ENCODE results near the gene HNRNPA2B1. TPM values are rescaled to one million over a fixed set of nuclear protein-coding genes. Genes with fewer than 3 reads are reported as not detected.
A peak's percentile ranks its signal among the peaks of the same experiment; 100 is the strongest.
"Not testable (repeated sequence)": the region's sequence is repeated elsewhere in the genome, so short reads cannot be mapped to it uniquely, and the experiment has no call there.

Gene HNRNPA2B1
- total RNA-seq, 1 donor from 2014 or later = 57.0 TPM

GRCh38 chr7:26151650-26151952, 48.9 kb downstream of the HNRNPA2B1 start:
- Histone ChIP-seq H3K9me3 (no peaks in the 10 kb centered on the region), H3K36me3 (no peaks in the 10 kb centered on the region), H3K4me3 (peak overlapping the region; percentile 56 to 72), H3K27ac (no peak overlapping the region), H3K4me1 (peaks cover 0 to 3% of the 10 kb centered on the region in 2 donors), H3K27me3 (no peaks in the 10 kb centered on the region)
- intact Hi-C loops (cut with DNase I) = no loop called here
- DNase-seq (ENCODE audit: low spot score in 2 of 2) = no peak
- TF ChIP-seq CTCF (IDR thresholded peaks at IDR 0.05) = no peak

GRCh38 chr7:26151096-26151495, 49.5 kb downstream of the HNRNPA2B1 start:
- intact Hi-C loops (cut with DNase I) = no loop called here
- no peak for TF ChIP-seq CTCF (IDR thresholded peaks at IDR 0.05)
- H3K27me3 ChIP-seq = no peaks in the 10 kb centered on the region
- peaks cover 0 to 3% of the 10 kb centered on the region in 2 donors for H3K4me1 ChIP-seq
- H3K4me3 ChIP-seq = no peak overlapping the region
- no peaks in the 10 kb centered on the region for H3K36me3 ChIP-seq
- H3K9me3 ChIP-seq = no peaks in the 10 kb centered on the region
- no peak for DNase-seq (ENCODE audit: low spot score in 2 of 2)
- H3K27ac ChIP-seq = no peak overlapping the region

- no peak overlapping the region for H3K4me3 ChIP-seq
- H3K27me3 ChIP-seq = no peaks in the 10 kb centered on the region
- no peaks in the 10 kb centered on the region for H3K36me3 ChIP-seq
- no peak overlapping the region for H3K27ac ChIP-seq
- no peaks in the 10 kb centered on the region for H3K9me3 ChIP-seq
- intact Hi-C loops (cut with DNase I) = no loop called here
- TF ChIP-seq CTCF (IDR thresholded peaks at IDR 0.05) = no peak
- H3K4me1 ChIP-seq = peaks cover 0 to 3% of the 10 kb centered on the region in 2 donors
- DNase-seq (ENCODE audit: low spot score in 2 of 2) = no peak
Measured at GRCh38 chr7:26149391-26149977, 51.1 kb downstream of the HNRNPA2B1 start.

- H3K4me1 ChIP-seq; intact Hi-C loops (cut with DNase I); H3K27ac ChIP-seq; H3K27me3 ChIP-seq; DNase-seq (ENCODE audit: low spot score in 2 of 2); H3K4me3 ChIP-seq; H3K36me3 ChIP-seq; H3K9me3 ChIP-seq: not testable (repeated sequence)
Measured at GRCh38 chr7:26148307-26148700, 52.2 kb downstream of the HNRNPA2B1 start.

GRCh38 chr7:26147646-26148306, 52.8 kb downstream of the HNRNPA2B1 start:
- intact Hi-C loops (cut with DNase I); H3K27me3 ChIP-seq; DNase-seq (ENCODE audit: low spot score in 2 of 2); H3K36me3 ChIP-seq; H3K27ac ChIP-seq; H3K9me3 ChIP-seq; H3K4me1 ChIP-seq; H3K4me3 ChIP-seq: not testable (repeated sequence)

- no peaks in the 10 kb centered on the region for H3K27me3 ChIP-seq
- H3K27ac ChIP-seq = no peak overlapping the region
- H3K4me1 ChIP-seq = no peaks in the 10 kb centered on the region
- DNase-seq (ENCODE audit: low spot score in 2 of 2) = no peak
- no peak overlapping the region for H3K4me3 ChIP-seq
- intact Hi-C loops (cut with DNase I) = no loop called here
- no peaks in the 10 kb centered on the region for H3K36me3 ChIP-seq
- H3K9me3 ChIP-seq = no peaks in the 10 kb centered on the region
- no peak for TF ChIP-seq CTCF (IDR thresholded peaks at IDR 0.05)
Measured at GRCh38 chr7:26147030-26147429, 53.5 kb downstream of the HNRNPA2B1 start.

- Histone ChIP-seq H3K27me3 (no peaks in the 10 kb centered on the region), H3K4me3 (no peak overlapping the region), H3K4me1 (no peaks in the 10 kb centered on the region), H3K36me3 (no peaks in the 10 kb centered on the region), H3K27ac (no peak overlapping the region), H3K9me3 (no peaks in the 10 kb centered on the region)
- DNase-seq (ENCODE audit: low spot score in 2 of 2) = no peak
- intact Hi-C loops (cut with DNase I) = no loop called here
- TF ChIP-seq CTCF (IDR thresholded peaks at IDR 0.05) = no peak
Measured at GRCh38 chr7:26145238-26145637, 55.3 kb downstream of the HNRNPA2B1 start.
